Measurements from ENCODE around the gene FAM227B.

DNA sequence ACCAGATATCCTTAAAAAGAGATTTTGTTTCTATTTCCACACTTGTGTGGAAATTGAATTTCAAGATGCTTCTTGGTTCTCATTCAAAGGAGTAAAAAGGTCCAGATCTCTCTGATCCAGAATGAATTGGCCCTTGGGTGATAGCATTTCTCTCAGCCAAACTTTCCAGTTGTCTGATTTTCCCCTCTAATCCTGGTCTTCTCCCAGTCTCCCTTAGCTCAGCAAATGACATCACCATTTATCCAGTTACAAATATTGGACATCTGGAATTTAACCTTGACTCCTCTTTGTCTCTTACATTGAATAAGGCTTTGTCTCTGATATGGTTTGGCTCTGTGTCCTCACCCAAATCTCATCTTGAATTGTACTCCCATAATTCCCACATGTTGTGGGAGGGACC is 207.8 kb downstream of the FAM227B start:
- TF ChIP-seq, protein P1, sequence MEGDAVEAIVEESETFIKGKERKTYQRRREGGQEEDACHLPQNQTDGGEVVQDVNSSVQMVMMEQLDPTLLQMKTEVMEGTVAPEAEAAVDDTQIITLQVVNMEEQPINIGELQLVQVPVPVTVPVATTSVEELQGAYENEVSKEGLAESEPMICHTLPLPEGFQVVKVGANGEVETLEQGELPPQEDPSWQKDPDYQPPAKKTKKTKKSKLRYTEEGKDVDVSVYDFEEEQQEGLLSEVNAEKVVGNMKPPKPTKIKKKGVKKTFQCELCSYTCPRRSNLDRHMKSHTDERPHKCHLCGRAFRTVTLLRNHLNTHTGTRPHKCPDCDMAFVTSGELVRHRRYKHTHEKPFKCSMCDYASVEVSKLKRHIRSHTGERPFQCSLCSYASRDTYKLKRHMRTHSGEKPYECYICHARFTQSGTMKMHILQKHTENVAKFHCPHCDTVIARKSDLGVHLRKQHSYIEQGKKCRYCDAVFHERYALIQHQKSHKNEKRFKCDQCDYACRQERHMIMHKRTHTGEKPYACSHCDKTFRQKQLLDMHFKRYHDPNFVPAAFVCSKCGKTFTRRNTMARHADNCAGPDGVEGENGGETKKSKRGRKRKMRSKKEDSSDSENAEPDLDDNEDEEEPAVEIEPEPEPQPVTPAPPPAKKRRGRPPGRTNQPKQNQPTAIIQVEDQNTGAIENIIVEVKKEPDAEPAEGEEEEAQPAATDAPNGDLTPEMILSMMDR (IDR thresholded peaks at IDR 0.05) = no peak
- TF ChIP-seq EP300 (IDR thresholded peaks at IDR 0.05) (no peak), POLR2AphosphoS5 (IDR thresholded peaks at IDR 0.05) (no peak), POLR2A (IDR thresholded peaks at IDR 0.05) (no peak)
